DLD1 (cell line): ENCODE results near the gene NR1D1.
"Not testable (repeated sequence)": the region's sequence is repeated elsewhere in the genome, so short reads cannot be mapped to it uniquely, and the experiment has no call there.

ENCODE experiments used
- in situ Hi-C: cut with HindIII; loops from 2 replicates; pipeline ENCODE4 v1.10.0; 2017; ENCODE audit warnings: low sequenced_read_pairs

Gene NR1D1

DNA sequence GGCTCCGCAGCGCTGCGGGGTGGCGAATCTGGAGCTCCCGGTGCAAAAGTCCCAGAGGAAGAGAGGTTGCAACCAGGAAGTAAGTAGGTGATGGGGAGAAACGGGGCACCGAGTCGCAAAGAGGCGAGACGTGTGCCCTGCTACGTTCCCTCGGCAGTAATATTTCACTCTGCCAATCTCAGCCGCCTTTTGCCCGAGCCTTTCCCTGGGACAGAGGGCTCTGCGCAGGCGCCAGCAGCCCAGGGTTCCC is at the start of gene NR1D1:
Gene NR1D1, minus strand, starts transcription at position 171 of the 250 bp plus-strand sequence. CDS start 495 bp downstream, outside the sequence.
- in situ Hi-C loops: loop anchor here (25.0 kb wide), 1 partner anchor 113 kb away; the partner anchor contains the start of gene PSMD3

DNA sequence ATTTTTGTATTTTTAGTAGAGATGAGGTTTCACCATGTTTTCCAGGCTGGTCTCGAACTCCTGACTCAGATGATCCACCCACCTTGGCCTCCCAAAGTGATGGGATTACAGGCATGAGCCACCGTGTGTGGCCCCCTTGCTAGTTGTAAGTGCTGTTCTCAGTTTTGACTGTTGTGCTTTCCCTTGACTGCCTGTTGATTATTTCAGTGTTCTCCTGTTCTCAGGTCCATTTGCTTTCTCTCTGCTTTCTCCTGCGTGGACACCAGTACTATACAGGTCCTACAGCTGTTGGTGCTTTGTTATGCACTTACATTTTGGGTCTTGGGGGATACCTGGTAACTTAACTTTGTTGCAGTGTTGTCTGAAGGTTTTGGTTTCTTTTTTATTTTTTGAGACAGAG is 48.1 kb upstream of the NR1D1 start:
- in situ Hi-C loops: no loop called here

DNA sequence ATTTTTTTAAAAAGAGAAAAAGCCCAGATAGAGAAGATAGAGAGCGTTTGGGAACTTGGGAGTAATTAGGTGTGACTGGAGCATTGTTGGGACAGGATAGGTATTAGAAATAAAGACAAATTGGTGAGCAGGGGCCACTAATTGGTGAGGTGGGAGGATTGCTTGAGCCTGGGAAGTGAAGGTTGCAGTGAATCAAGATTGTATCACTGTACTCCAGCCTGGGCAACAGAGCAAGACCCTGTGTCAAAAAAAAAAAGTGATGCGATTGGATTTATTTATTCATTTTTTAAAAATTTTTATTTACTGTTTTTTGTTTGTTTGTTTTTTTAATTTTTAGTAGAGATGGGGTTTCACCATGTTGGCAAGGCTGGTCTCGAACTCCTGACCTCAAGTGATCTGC is 45.1 kb upstream of the NR1D1 start:
- in situ Hi-C loops: no loop called here

DNA sequence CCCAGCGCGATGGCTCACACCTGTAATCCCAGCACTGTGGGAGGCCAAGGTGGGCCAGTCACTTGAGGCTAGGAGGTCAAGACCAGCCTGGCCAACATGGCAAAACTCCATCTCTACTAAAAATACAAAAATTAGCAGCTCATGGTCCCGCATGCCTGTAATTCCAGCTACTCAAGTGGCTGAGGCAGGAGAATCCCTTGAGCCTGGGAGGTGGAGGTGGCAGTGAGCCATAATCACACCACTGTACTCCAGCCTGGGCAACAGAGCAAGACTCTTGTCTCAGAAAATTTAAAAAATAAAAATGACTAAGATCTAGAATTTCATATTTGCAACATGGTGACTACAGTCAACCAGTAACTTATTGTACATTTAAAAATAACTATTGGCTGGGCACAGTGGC is 42.8 kb upstream of the NR1D1 start:
- in situ Hi-C loops: not testable (repeated sequence)

GRCh38 chr17:40139566-40140058 is 39.2 kb upstream of the NR1D1 start:
- in situ Hi-C loops: no loop called here

GRCh38 chr17:40135817-40136216 is 35.4 kb upstream of the NR1D1 start:
- in situ Hi-C loops: no loop called here

GRCh38 chr17:40134184-40134583 is 33.8 kb upstream of the NR1D1 start:
- in situ Hi-C loops: no loop called here

DNA sequence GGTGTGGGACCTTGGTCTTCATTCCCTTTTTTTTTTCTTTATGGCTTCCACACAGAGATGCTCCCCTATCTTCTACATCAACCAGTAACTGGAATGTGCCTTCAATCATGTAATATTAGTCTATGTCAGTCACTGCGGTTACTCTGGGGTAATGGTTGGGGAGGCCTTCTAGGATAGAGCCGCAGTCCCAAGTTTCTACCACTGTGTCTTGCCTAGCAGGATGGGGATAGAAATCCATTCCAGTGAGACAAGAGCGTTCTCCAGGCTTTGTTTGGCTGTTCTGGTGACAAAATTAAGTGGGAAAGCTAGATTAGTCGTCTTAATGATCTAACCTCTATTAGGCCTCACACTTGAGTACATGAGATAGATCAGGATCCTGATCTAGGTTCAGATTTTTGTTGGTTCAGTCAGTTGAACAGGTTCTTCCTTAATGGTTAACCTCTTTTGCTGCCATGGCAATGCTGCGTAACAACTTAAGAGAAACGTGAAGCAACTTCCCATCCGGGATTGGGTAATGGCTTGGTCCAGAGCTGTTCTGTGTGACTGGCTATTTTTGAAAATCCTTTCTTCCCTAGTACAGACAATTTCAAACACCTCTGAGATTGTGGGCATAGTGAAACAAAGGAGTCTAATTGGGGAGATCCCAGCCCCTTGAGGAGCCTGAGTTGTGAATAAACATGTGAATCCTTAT is 30.1 kb upstream of the NR1D1 start:
- in situ Hi-C loops: no loop called here

DNA sequence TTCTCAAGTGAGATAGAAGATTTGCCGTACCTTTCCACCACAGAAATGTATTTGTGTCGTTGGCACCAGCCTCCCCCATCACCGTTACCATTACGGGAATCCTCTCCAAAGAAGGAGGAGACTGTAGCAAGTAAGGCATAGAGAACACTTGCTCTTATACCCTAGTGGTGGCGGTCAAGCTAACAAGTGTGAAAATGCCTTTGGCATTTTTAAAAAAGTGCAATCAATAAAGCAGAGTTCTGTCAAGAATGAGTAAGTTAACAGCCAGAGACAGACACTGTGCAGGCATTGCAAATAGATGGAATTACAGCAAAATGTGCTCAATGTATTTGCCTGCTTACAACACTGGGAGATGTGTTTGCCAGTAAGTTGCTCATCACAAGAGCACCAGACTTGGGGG is 29.1 kb upstream of the NR1D1 start:
- in situ Hi-C loops: no loop called here

GRCh38 chr17:40124279-40125141 is 24.1 kb upstream of the NR1D1 start:
- in situ Hi-C loops: loop anchor here (25.0 kb wide), 1 partner anchor 137 kb away; the partner anchor contains the start of gene PSMD3

GRCh38 chr17:40123811-40124114 is 23.4 kb upstream of the NR1D1 start:
- in situ Hi-C loops: loop anchor here (25.0 kb wide), 1 partner anchor 136 kb away; the partner anchor contains the start of gene PSMD3

- in situ Hi-C loops: loop anchor here (25.0 kb wide), 1 partner anchor 136 kb away; the partner anchor contains the start of gene PSMD3
Measured at GRCh38 chr17:40122999-40123810, 22.8 kb upstream of the NR1D1 start.

DNA sequence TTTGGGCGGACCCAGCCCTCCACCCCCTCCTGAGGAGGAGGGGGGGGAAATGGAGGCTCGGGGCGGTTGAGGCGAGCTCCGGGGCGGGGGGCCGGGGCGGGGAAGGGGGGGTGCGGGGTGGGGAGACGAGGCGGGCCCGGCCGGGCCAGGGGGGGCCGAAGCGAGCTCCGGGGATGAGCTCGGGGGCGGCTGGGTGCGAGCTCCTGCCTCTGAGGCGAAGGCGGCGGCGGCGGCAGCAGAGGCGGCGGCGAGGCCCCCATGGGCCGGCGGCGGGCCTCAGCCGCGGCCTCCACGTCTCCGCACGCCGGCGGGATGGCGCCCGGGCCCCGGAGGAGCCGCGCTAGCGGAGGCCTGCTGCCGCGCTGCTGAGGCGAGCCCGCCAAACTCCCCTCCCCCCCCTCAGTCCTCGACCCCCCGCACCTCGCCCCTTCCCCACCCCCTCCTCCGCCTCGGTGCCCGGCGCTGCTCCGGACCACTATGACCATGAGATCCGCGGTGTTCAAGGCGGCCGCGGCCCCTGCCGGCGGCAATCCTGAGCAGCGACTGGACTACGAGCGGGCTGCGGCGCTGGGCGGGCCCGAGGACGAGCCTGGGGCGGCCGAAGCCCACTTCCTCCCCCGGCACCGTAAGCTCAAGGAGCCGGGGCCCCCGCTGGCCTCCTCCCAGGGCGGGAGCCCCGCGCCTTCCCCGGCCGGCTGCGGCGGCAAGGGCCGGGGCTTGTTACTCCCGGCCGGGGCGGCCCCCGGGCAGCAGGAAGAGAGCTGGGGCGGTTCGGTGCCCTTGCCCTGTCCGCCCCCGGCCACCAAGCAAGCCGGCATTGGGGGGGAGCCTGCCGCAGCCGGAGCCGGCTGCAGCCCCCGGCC is 22.0 kb upstream of the NR1D1 start:
- in situ Hi-C loops: loop anchor here (25.0 kb wide), 1 partner anchor 135 kb away; the partner anchor contains the start of gene PSMD3

DNA sequence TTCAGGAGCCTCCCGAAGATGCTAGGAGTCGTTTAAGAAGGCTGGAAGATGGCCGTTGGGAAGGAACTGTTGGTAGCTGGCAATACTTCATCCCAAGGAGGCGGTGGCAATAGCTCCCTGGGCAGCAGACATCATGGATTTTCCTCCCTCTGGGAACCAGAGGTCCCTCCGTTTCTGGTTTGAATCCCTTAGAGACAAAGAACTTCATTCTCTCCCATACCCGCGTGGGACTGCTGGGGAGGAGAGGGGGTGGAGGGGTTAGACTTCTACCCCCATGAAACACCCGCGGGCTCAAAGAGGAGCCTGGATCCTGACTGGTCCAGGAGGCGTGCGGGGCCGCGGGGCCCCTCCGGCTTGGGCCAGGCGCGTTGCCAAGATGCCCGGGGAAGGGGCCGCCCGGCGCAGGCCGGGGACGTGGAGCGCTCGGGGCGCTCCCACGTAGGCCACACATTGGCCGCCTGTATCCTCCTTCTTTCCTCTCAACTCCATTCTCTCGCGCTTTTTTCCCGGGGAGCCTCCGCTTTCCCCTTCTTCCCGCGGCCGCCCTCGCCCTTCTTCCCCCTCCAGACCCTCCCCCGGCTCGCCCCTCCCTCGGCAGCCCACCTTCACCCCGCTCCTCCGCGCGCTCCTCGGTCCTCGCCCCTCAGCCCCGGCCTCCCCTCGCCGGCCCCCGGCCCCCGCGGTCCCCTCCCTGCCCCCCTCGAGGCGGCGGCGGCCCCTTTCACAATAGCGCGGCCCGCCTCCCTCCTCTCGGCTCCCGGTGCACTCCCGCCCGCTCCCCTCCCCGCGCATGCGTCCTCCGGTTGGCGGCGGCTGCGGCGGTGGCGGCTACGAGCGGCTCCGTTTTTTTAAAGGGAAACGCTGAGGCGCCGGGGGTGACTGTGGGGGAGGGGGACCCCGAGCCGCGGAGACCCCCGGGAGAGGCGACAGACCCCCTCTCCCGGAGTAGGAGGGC is 21.1 kb upstream of the NR1D1 start, which contains the start of gene MSL1:
Gene MSL1, plus strand, starts transcription at position 791 of the 955 bp plus-strand sequence. CDS start 642 bp downstream, outside the sequence.
- in situ Hi-C loops: loop anchor here (25.0 kb wide), 1 partner anchor 134 kb away; the partner anchor contains the start of gene PSMD3

DNA sequence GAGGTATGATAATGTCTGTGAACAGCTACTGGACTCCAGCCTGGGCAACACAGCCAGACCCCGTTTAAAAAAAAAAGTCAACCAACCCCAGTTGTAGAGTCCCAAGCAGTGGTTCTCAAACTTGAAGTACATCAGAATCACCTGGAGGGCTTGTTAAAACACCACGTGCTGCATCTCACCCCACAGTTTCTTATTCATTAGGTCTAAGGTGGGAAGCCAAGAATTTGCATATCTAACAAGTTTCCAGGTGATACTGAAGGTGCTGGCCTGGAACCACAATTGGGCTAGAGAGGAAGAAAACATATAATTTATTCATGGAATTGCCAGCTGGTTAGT is 14.7 kb upstream of the NR1D1 start:
- in situ Hi-C loops: loop anchor here (25.0 kb wide), 1 partner anchor 128 kb away; the partner anchor contains the start of gene PSMD3

- in situ Hi-C loops: loop anchor here (25.0 kb wide), 1 partner anchor 127 kb away; the partner anchor contains the start of gene PSMD3
Measured at GRCh38 chr17:40113907-40114245, 13.5 kb upstream of the NR1D1 start.

DNA sequence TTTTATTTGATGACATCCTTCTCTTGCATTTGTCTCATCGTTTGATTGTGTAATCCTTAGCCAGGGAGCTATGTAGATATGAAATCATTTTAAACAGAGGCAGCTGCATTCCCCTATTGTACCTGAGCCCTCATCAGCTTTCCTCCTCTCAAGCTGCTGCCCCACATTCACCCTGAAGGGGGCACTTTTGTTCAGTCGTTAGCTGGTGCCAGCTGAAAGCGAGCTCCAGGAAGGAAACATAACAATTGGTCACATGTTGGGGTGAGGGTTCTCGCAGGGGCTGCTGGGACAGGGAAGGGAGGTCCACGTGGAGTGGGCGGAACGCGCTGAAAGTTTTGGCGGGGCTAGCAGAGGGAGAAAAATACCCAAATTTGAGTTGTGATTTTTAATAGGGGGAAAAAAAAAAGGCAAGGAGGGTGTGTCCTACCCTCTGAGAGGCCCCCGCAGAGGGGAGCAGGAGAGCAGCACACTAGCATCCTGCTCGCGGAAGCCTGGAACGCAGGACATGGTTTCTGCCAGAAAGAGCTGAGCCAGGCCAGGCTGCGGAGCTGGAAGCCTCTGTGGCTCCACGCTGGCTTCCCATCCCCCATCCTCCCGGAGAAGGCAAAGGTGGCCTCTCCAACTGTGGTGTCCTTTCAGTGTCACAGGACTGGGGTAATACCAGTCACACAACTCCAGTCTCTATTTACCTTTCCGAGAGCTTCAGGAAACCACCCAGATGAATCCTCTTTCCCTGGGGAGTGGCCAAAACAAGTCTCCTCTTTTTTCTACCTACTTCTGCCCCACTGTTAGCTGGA is 12.9 kb upstream of the NR1D1 start:
- in situ Hi-C loops: loop anchor here (25.0 kb wide), 1 partner anchor 126 kb away; the partner anchor contains the start of gene PSMD3

- in situ Hi-C loops: loop anchor here (25.0 kb wide), 1 partner anchor 125 kb away; the partner anchor contains the start of gene PSMD3
Measured at GRCh38 chr17:40112718-40113109, 12.3 kb upstream of the NR1D1 start.
